HepG2 (cell line): Measurements from ENCODE around the gene CMA1. TPM values are rescaled to one million over a fixed set of nuclear protein-coding genes. Genes with fewer than 3 reads are reported as not detected.

ENCODE experiments used
- ATAD3A ChIP-seq: sonication (generic); formaldehyde crosslinking; IDR thresholded peaks from 2 replicates; pipeline ENCODE4 v1.4.0; 2020; ENCODE audit warnings: missing genetic modification reagents
- BRCA1 ChIP-seq: sonication (generic); formaldehyde crosslinking; IDR thresholded peaks from 2 replicates; pipeline ENCODE4 v1.4.0; 2020; ENCODE audit warnings: missing genetic modification reagents
- CREB1 ChIP-seq, 2 experiments: fragments of 450-650 bp in 1 of 2; IDR thresholded peaks; 2 replicates each; pipeline ENCODE4 v1.6.1; 2016 to 2017; ENCODE audit warnings: control low read depth in 1 of 2, mild to moderate bottlenecking in 1 of 2, missing compliant biosample characterization in 1 of 2, missing genetic modification characterization in 1 of 2
- E2F1 ChIP-seq: sonication (generic); formaldehyde crosslinking; IDR thresholded peaks from 2 replicates; pipeline ENCODE4 v1.5.0; 2020; ENCODE audit warnings: missing genetic modification reagents
- GTF2F1 ChIP-seq: fragments of 150-350 bp; IDR thresholded peaks from 2 replicates; pipeline ENCODE4 v1.6.1; 2014; ENCODE audit warnings: low read length
- KDM5B ChIP-seq: sonication (generic); formaldehyde crosslinking; IDR thresholded peaks from 2 replicates; pipeline ENCODE4 v1.4.0; 2020; ENCODE audit warnings: missing genetic modification reagents, mild to moderate bottlenecking, borderline replicate concordance
- MAFK ChIP-seq, 2 experiments: IDR thresholded peaks in 1 of 2; conservative IDR thresholded peaks in 1 of 2; 2 replicates each; pipeline ENCODE4 v1.6.1; 2011; ENCODE audit warnings: improper control_type of control experiment in 2 of 2, low read length in 2 of 2
- MEIS1 ChIP-seq: sonication (generic); formaldehyde crosslinking; IDR thresholded peaks from 2 replicates; pipeline ENCODE4 v1.9.0; 2021; ENCODE audit warnings: mild to moderate bottlenecking, missing genetic modification reagents, moderate library complexity, borderline replicate concordance
- MYC ChIP-seq: sonication (generic); formaldehyde crosslinking; IDR thresholded peaks from 2 replicates; pipeline ENCODE4 v1.9.0; 2021; ENCODE audit warnings: missing genetic modification reagents, borderline replicate concordance
- MZF1 ChIP-seq: sonication (generic); formaldehyde crosslinking; IDR thresholded peaks from 2 replicates; pipeline ENCODE4 v1.8.1; 2023; ENCODE audit warnings: mild to moderate bottlenecking, missing genetic modification reagents, borderline replicate concordance
- NR1H2 ChIP-seq: sonication (generic); formaldehyde crosslinking; IDR thresholded peaks from 2 replicates; pipeline ENCODE4 v1.8.1; 2022; ENCODE audit warnings: low read depth, missing genetic modification reagents, borderline replicate concordance
- THYN1 ChIP-seq: sonication (generic); formaldehyde crosslinking; IDR thresholded peaks from 2 replicates; pipeline ENCODE4 v1.8.1; 2023; ENCODE audit warnings: low read depth, mild to moderate bottlenecking, moderate library complexity, missing genetic modification reagents, borderline replicate concordance
- TP53 ChIP-seq: sonication (generic); formaldehyde crosslinking; conservative IDR thresholded peaks from 2 replicates; pipeline ENCODE4 v1.4.0; 2020; ENCODE audit warnings: missing genetic modification reagents
- TRIM24 ChIP-seq: sonication (generic); formaldehyde crosslinking; IDR thresholded peaks from 2 replicates; pipeline ENCODE4 v1.8.0; 2022; ENCODE audit warnings: mild to moderate bottlenecking, missing genetic modification reagents
- ZNF207 ChIP-seq: fragments of 450-650 bp; IDR thresholded peaks from 2 replicates; pipeline ENCODE4 v1.6.1; 2016; ENCODE audit warnings: antibody characterized with exemption, borderline replicate concordance
- ZNF274 ChIP-seq: sonication (generic); formaldehyde crosslinking; IDR thresholded peaks from 2 replicates; pipeline ENCODE4 v1.5.1; 2020; ENCODE audit warnings: mild to moderate bottlenecking, missing genetic modification reagents
- ZNF550 ChIP-seq: sonication (generic); formaldehyde crosslinking; IDR thresholded peaks from 2 replicates; pipeline ENCODE4 v1.4.0; 2020; ENCODE audit warnings: mild to moderate bottlenecking, missing genetic modification reagents, borderline replicate concordance
- ZNF552 ChIP-seq: sonication (generic); formaldehyde crosslinking; IDR thresholded peaks from 2 replicates; pipeline ENCODE4 v1.9.0; 2022; ENCODE audit warnings: missing genetic modification reagents, mild to moderate bottlenecking, borderline replicate concordance
- ZNF770 ChIP-seq: sonication (generic); formaldehyde crosslinking; IDR thresholded peaks from 2 replicates; pipeline ENCODE4 v1.5.0; 2020; ENCODE audit warnings: mild to moderate bottlenecking, missing genetic modification reagents
- ZNF775 ChIP-seq: sonication (generic); formaldehyde crosslinking; IDR thresholded peaks from 2 replicates; pipeline ENCODE4 v1.4.0; 2020; ENCODE audit warnings: missing genetic modification reagents, mild to moderate bottlenecking, moderate library complexity, borderline replicate concordance
- ZNF792 ChIP-seq: IDR thresholded peaks from 2 replicates; pipeline ENCODE4 v1.6.1; 2016
- polyA plus RNA-seq, 8 experiments: library from polyadenylated mRNA; depleted of rRNA in 3 of 8; stranded (reverse) in 7 of 8; unstranded in 1 of 8; fragments of >200 nt; fragmentation: Illumina TruSeq in 4 of 8; extraction: Trizol in 4 of 8; gene quantifications; 2 replicates each; pipeline versions ENCODE4 v1.2.1 to v1.2.3, GENCODE V29; 2011 to 2016; ENCODE audit warnings: low read depth in 4 of 8, missing spikeins in 1 of 8, mixed read lengths in 1 of 8; ENCODE audit not compliant: insufficient read depth in 1 of 8
- total RNA-seq, 5 experiments: library from RNA; depleted of rRNA; stranded (reverse); fragments of >200 nt; fragmentation: Illumina TruSeq; extraction: Trizol; gene quantifications; 2 replicates each; pipeline ENCODE4 v1.2.3, GENCODE V29; 2016; ENCODE audit warnings: low read depth in 1 of 5
- TF ChIP-seq, protein P1 (sequence below): sonication (generic); formaldehyde crosslinking; IDR thresholded peaks from 2 replicates; pipeline ENCODE4 v1.4.0; 2020; ENCODE audit warnings: mild to moderate bottlenecking, low read depth, missing genetic modification reagents
- TF ChIP-seq, protein P2 (sequence below): sonication (generic); formaldehyde crosslinking; IDR thresholded peaks from 2 replicates; pipeline ENCODE4 v1.8.0; 2022; ENCODE audit warnings: mild to moderate bottlenecking, missing genetic modification reagents, borderline replicate concordance

Gene CMA1
- total and polyA plus RNA-seq, 2 of the 13 experiments (the other 11 are each of a cell fraction or from before 2014, with no cell fraction given) = not detected

GRCh38 chr14:24481622-24482324 lies 26.3 kb downstream of the CMA1 start (continued):
- TF ChIP-seq E2F1 (CRISPR knock-in tag) (0 out of 2 replicates have a peak, but pooled peaks have one; percentile 31), ZNF792 (peak; percentile 80; the same call in 1 of the 2 replicates), TP53 (CRISPR knock-in tag) (no peak), MYC (CRISPR knock-in tag) (peak; percentile 56; the same call in 1 of the 2 replicates), NR1H2 (CRISPR knock-in tag) (no peak; the same call in 1 of the 2 replicates), MEIS1 (CRISPR knock-in tag) (peak; percentile 94), ATAD3A (CRISPR knock-in tag) (no peak), THYN1 (CRISPR knock-in tag) (peak; percentile 93; the same call in 1 of the 2 replicates), ZNF770 (CRISPR knock-in tag) (no peak; the same call in 1 of the 2 replicates), ZNF775 (CRISPR knock-in tag) (no peak), ZNF550 (peak; percentile 90; the same call in 1 of the 2 replicates), BRCA1 (peak; percentile 97), GTF2F1 (no peak), KDM5B (CRISPR knock-in tag) (peak; percentile 93), ZNF274 (CRISPR knock-in tag) (peak; percentile 88), ZNF552 (no peak), TRIM24 (no peak), ZNF207 (no peak), MAFK (conservative IDR thresholded peaks at IDR 0.05 in 1 of 2, IDR thresholded peaks at IDR 0.05 in 1 of 2; ENCODE audit: low read length in 2 of 2) (no peak; a peak in 1 of 4 replicates), CREB1 (IDR thresholded peaks at IDR 0.05) (no peak), CREB1 (CRISPR knock-in tag; IDR thresholded peaks at IDR 0.05) (no peak), MZF1 (CRISPR knock-in tag) (peak; percentile 87; the same call in 1 of the 2 replicates)
- TF ChIP-seq, protein P1, sequence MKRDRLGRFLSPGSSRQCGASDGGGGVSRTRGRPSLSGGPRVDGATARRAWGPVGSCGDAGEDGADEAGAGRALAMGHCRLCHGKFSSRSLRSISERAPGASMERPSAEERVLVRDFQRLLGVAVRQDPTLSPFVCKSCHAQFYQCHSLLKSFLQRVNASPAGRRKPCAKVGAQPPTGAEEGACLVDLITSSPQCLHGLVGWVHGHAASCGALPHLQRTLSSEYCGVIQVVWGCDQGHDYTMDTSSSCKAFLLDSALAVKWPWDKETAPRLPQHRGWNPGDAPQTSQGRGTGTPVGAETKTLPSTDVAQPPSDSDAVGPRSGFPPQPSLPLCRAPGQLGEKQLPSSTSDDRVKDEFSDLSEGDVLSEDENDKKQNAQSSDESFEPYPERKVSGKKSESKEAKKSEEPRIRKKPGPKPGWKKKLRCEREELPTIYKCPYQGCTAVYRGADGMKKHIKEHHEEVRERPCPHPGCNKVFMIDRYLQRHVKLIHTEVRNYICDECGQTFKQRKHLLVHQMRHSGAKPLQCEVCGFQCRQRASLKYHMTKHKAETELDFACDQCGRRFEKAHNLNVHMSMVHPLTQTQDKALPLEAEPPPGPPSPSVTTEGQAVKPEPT = peak; percentile 86; the same call in 1 of the 2 replicates
- TF ChIP-seq, protein P2, sequence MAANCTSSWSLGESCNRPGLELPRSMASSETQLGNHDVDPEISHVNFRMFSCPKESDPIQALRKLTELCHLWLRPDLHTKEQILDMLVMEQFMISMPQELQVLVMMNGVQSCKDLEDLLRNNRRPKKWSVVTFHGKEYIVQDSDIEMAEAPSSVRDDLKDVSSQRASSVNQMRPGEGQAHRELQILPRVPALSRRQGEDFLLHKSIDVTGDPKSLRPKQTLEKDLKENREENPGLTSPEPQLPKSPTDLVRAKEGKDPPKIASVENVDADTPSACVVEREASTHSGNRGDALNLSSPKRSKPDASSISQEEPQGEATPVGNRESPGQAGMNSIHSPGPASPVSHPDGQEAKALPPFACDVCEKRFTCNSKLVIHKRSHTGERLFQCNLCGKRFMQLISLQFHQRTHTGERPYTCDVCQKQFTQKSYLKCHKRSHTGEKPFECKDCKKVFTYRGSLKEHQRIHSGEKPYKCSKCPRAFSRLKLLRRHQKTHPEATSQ (CRISPR knock-in tag) = peak; percentile 99; the same call in 1 of the 2 replicates
